ENCODE data around the gene NUP85. TPM values are rescaled to one million over a fixed set of nuclear protein-coding genes. Genes with fewer than 3 reads are reported as not detected.
"Not testable (repeated sequence)": the region's sequence is repeated elsewhere in the genome, so short reads cannot be mapped to it uniquely, and the experiment has no call there.

NUP85 gene
- total RNA-seq (2014; rRNA removed; shearing (Covaris generic)) (129 and 130 TPM in 2 replicates), total RNA-seq (2022) (187 and 219 TPM in 2 replicates), Bru-seq, nascent RNA (percentile 90 among the genes with signal in this experiment), BruChase-seq, experiment 1, labeled RNA remaining after a 6-hour chase (percentile 96 among the genes with signal in this experiment), BruChase-seq, experiment 2, labeled RNA remaining after a 2-hour chase (percentile 94 among the genes with signal in this experiment)
- long read RNA-seq, transcript NUP85-201 (19 exons, 2,121 nt), result major isoform, 136 of 237 reads
- long read RNA-seq, partial matches to known transcripts, result 14 of 237 reads
- long read RNA-seq, other reads (novel, unspliced or antisense), result 79 of 237 reads

- H3K4me3 ChIP-seq (ENCODE audit: low read depth, low read length, poor library complexity, severe bottlenecking), result peak within 1 kb of the TSS; percentile 86
- peaks cover 19% of the 10 kb centered on the region for H3K4me1 ChIP-seq (ENCODE audit: insufficient read depth, low read length, poor library complexity, severe bottlenecking)
- DNase-seq (ENCODE audit: low spot score), result peak; percentile 96
- H3K36me3 ChIP-seq (ENCODE audit: insufficient read depth, low read length), result peaks cover 25% of the 10 kb centered on the region
- H2AFZ ChIP-seq (ENCODE audit: low read length), result peak within 1 kb of the TSS; percentile 59
- H3K4me2 ChIP-seq (ENCODE audit: low read length), result peak within 1 kb of the TSS; percentile 88
- H3K79me2 ChIP-seq (ENCODE audit: insufficient read depth, low read depth, low read length), result peaks cover 54% of the 10 kb centered on the region
- H4K20me1 ChIP-seq (ENCODE audit: insufficient read depth, low read length), result 0 out of 2 replicates have a peak, but pooled peaks cover 8% of the 10 kb centered on the region
- ChIA-PET CTCF (ENCODE audit: unreplicated experiment) (interaction anchor here (0.6 kb wide), 2 partner anchors 91 to 193 kb away, joined by 3 to 4 read pairs; partner anchors contain the start of gene MRPL58), POLR2A (interaction anchor here (0.6 to 1.3 kb wide), 13 partner anchors 9 to 252 kb away, joined by 3 to 6 read pairs (median 3); partner anchors contain the start of gene SLC25A19)
- peak within 1 kb of the TSS; percentile 72 for H3K27ac ChIP-seq (ENCODE audit: low read depth, low read length, poor library complexity, severe bottlenecking)
- no TSS peak for BruUV-seq (replicated peaks)
- intact Hi-C loops (cut with micrococcal nuclease; ENCODE audit: unreplicated experiment), result loop anchor here (2.0 to 5.0 kb wide), 2 partner anchors 37 to 50 kb away; partner anchors contain the start of gene JPT1
- H3K9me3 ChIP-seq (ENCODE audit: low read length), result no peaks in the 10 kb centered on the region
- TF ChIP-seq CTCF (conservative IDR thresholded peaks at IDR 0.05; ENCODE audit: low read length) (no peak), EZH2phosphoT487 (IDR thresholded peaks at IDR 0.05; ENCODE audit: borderline replicate concordance, low read depth, low read length) (no peak)
- H3K9me2 ChIP-seq (ENCODE audit: insufficient read depth, low read length), result no peaks in the 10 kb centered on the region
These were observed at the start of gene NUP85 for GRCh38 chr17:75205037-75205792. Gene NUP85 (plus strand): TSS chr17:75205679. CDS start chr17:75205762, 83 bp downstream.

GRCh38 chr17:75158480-75158879 lies 47.0 kb upstream of the NUP85 start:
- Histone ChIP-seq H3K36me3 (ENCODE audit: insufficient read depth, low read length) (peaks cover 19% of the 10 kb centered on the region), H3K4me1 (ENCODE audit: insufficient read depth, low read length, poor library complexity, severe bottlenecking) (peaks cover 10% of the 10 kb centered on the region)
- H3K27ac ChIP-seq (ENCODE audit: low read depth, low read length, poor library complexity, severe bottlenecking); CTCF ChIA-PET (ENCODE audit: unreplicated experiment); H3K4me3 ChIP-seq (ENCODE audit: low read depth, low read length, poor library complexity, severe bottlenecking); H3K9me2 ChIP-seq (ENCODE audit: insufficient read depth, low read length); DNase-seq (ENCODE audit: low spot score); intact Hi-C loops (cut with micrococcal nuclease; ENCODE audit: unreplicated experiment); H4K20me1 ChIP-seq (ENCODE audit: insufficient read depth, low read length); H3K4me2 ChIP-seq (ENCODE audit: low read length); BruUV-seq (replicated peaks); H3K9me3 ChIP-seq (ENCODE audit: low read length); H3K79me2 ChIP-seq (ENCODE audit: insufficient read depth, low read depth, low read length); H2AFZ ChIP-seq (ENCODE audit: low read length): not testable (repeated sequence)
- POLR2A ChIA-PET, result interaction anchor here (0.6 kb wide), 1 partner anchor 21 kb away, joined by 3 read pairs; no protein-coding TSS in a partner anchor

GRCh38 chr17:75159196-75160031 lies 46.1 kb upstream of the NUP85 start:
- Histone ChIP-seq H3K4me1 (ENCODE audit: insufficient read depth, low read length, poor library complexity, severe bottlenecking) (peaks cover 10% of the 10 kb centered on the region), H3K4me2 (ENCODE audit: low read length) (no peak overlapping the region), H4K20me1 (ENCODE audit: insufficient read depth, low read length) (no peaks in the 10 kb centered on the region), H3K9me2 (ENCODE audit: insufficient read depth, low read length) (no peaks in the 10 kb centered on the region), H3K79me2 (ENCODE audit: insufficient read depth, low read depth, low read length) (no peaks in the 10 kb centered on the region), H3K4me3 (ENCODE audit: low read depth, low read length, poor library complexity, severe bottlenecking) (no peak overlapping the region), H3K36me3 (ENCODE audit: insufficient read depth, low read length) (peaks cover 26% of the 10 kb centered on the region), H3K27ac (ENCODE audit: low read depth, low read length, poor library complexity, severe bottlenecking) (no peak overlapping the region), H2AFZ (ENCODE audit: low read length) (no peak overlapping the region), H3K9me3 (ENCODE audit: low read length) (no peaks in the 10 kb centered on the region)
- ChIA-PET CTCF (ENCODE audit: unreplicated experiment) (no interaction called here), POLR2A (no interaction called here)
- intact Hi-C loops (cut with micrococcal nuclease; ENCODE audit: unreplicated experiment), result no loop called here
- no peak for DNase-seq (ENCODE audit: low spot score)
- BruUV-seq (replicated peaks), result no TSS peak
- TF ChIP-seq CTCF (conservative IDR thresholded peaks at IDR 0.05; ENCODE audit: low read length) (no peak), EZH2phosphoT487 (IDR thresholded peaks at IDR 0.05; ENCODE audit: borderline replicate concordance, low read depth, low read length) (no peak)
